ENCODE data around the gene SLC15A4.

DNA sequence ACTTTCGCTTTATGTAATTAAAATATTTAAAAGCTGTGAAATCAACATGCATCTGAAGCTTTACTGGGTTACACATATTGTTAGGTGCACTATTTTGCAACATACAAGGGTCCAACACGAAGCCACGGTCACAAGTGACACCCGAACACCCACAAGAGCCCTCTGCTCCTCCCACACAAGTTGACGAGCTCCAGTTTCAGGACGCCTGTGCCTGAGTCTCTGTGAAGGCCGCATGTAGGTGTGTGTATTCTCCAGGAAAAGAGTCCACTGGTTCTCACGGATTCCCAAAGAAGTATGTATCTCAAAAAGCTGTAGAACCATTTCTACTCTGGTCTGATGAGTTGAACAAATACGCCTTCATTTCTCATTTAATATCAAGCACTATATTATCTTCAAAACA is 12.0 kb downstream of the SLC15A4 start:
- TF ChIP-seq, protein P1, sequence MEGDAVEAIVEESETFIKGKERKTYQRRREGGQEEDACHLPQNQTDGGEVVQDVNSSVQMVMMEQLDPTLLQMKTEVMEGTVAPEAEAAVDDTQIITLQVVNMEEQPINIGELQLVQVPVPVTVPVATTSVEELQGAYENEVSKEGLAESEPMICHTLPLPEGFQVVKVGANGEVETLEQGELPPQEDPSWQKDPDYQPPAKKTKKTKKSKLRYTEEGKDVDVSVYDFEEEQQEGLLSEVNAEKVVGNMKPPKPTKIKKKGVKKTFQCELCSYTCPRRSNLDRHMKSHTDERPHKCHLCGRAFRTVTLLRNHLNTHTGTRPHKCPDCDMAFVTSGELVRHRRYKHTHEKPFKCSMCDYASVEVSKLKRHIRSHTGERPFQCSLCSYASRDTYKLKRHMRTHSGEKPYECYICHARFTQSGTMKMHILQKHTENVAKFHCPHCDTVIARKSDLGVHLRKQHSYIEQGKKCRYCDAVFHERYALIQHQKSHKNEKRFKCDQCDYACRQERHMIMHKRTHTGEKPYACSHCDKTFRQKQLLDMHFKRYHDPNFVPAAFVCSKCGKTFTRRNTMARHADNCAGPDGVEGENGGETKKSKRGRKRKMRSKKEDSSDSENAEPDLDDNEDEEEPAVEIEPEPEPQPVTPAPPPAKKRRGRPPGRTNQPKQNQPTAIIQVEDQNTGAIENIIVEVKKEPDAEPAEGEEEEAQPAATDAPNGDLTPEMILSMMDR (conservative IDR thresholded peaks at IDR 0.05; ENCODE audit: low read length): no peak
- TF ChIP-seq EZH2phosphoT487 (IDR thresholded peaks at IDR 0.05; ENCODE audit: borderline replicate concordance, low read depth, low read length): no peak
